ENCODE results near the gene C3orf52. TPM values are rescaled to one million over a fixed set of nuclear protein-coding genes. Genes with fewer than 3 reads are reported as not detected.

The C3orf52 gene
- total RNA-seq, 1 donor from 2014 or later: 16.4 TPM

GRCh38 chr3:112122870-112123269 lies 36.7 kb downstream of the C3orf52 start:
- no peak overlapping the region for H3K4me3 ChIP-seq
- no peak overlapping the region for H3K27ac ChIP-seq
- no peaks in the 10 kb centered on the region for H3K9me3 ChIP-seq
- ATAC-seq (no peak), DNase-seq (no peak)
- intact Hi-C loops (cut with DNase I): no loop called here
- no peaks in the 10 kb centered on the region for H3K27me3 ChIP-seq (ENCODE audit: low read depth)
- peaks cover 26% of the 10 kb centered on the region for H3K4me1 ChIP-seq
- no peaks in the 10 kb centered on the region for H3K36me3 ChIP-seq
- no peak for TF ChIP-seq CTCF (IDR thresholded peaks at IDR 0.05)

- Histone ChIP-seq H3K9me3 (no peaks in the 10 kb centered on the region), H3K36me3 (no peaks in the 10 kb centered on the region), H3K4me1 (peaks cover 26% of the 10 kb centered on the region), H3K4me3 (no peak overlapping the region), H3K27me3 (ENCODE audit: low read depth) (no peaks in the 10 kb centered on the region), H3K27ac (no peak overlapping the region)
- DNase-seq: no peak
- ATAC-seq: no peak
- TF ChIP-seq CTCF (IDR thresholded peaks at IDR 0.05): no peak
- intact Hi-C loops (cut with DNase I): no loop called here
Measured at GRCh38 chr3:112123548-112123947, 37.4 kb downstream of the C3orf52 start.

- no peak for ATAC-seq
- intact Hi-C loops (cut with DNase I): no loop called here
- DNase-seq: no peak
Measured at GRCh38 chr3:112124907-112125607, 38.9 kb downstream of the C3orf52 start.

GRCh38 chr3:112126511-112126911 lies 40.3 kb downstream of the C3orf52 start:
- no peak for TF ChIP-seq CTCF (IDR thresholded peaks at IDR 0.05)
- ATAC-seq (no peak), DNase-seq (no peak)
- no peaks in the 10 kb centered on the region for H3K27me3 ChIP-seq (ENCODE audit: low read depth)
- H3K4me1 ChIP-seq: peaks cover 16% of the 10 kb centered on the region
- H3K27ac ChIP-seq: no peak overlapping the region
- intact Hi-C loops (cut with DNase I): no loop called here
- no peak overlapping the region for H3K4me3 ChIP-seq
- no peaks in the 10 kb centered on the region for H3K36me3 ChIP-seq
- no peaks in the 10 kb centered on the region for H3K9me3 ChIP-seq

More at GRCh38 chr3:112124907-112125607, 38.9 kb downstream of the C3orf52 start:
- Histone ChIP-seq H3K36me3 (no peaks in the 10 kb centered on the region), H3K27me3 (ENCODE audit: low read depth) (no peaks in the 10 kb centered on the region), H3K27ac (no peak overlapping the region), H3K4me1 (peaks cover 20% of the 10 kb centered on the region), H3K9me3 (no peaks in the 10 kb centered on the region), H3K4me3 (no peak overlapping the region)
- TF ChIP-seq CTCF (IDR thresholded peaks at IDR 0.05): no peak

- no peak for ATAC-seq
- no peak overlapping the region for H3K27ac ChIP-seq
- intact Hi-C loops (cut with DNase I): no loop called here
- H3K9me3 ChIP-seq: no peaks in the 10 kb centered on the region
- no peaks in the 10 kb centered on the region for H3K27me3 ChIP-seq (ENCODE audit: low read depth)
- DNase-seq: no peak
- H3K4me3 ChIP-seq: no peak overlapping the region
- no peaks in the 10 kb centered on the region for H3K36me3 ChIP-seq
- H3K4me1 ChIP-seq: peaks cover 16% of the 10 kb centered on the region
- TF ChIP-seq CTCF (IDR thresholded peaks at IDR 0.05): no peak
Measured at GRCh38 chr3:112127522-112128494, 41.6 kb downstream of the C3orf52 start.
